ENCODE data around the gene TTC39B.

The TTC39B gene

GRCh38 chr9:15262581-15262980 is 44.4 kb downstream of the TTC39B start:
- TF ChIP-seq GATA2 (IDR thresholded peaks at IDR 0.05; ENCODE audit: low read depth, low read length): no peak
- no peak for TF ChIP-seq GATA3 (IDR thresholded peaks at IDR 0.05; ENCODE audit: low read depth, low read length)

- TF ChIP-seq GATA2 (IDR thresholded peaks at IDR 0.05; ENCODE audit: low read depth, low read length) (no peak), GATA3 (IDR thresholded peaks at IDR 0.05; ENCODE audit: low read depth, low read length) (no peak)
These were observed 50.6 kb downstream of the TTC39B start for GRCh38 chr9:15256426-15256825.

GRCh38 chr9:15253786-15254185 is 53.2 kb downstream of the TTC39B start:
- TF ChIP-seq GATA2 (IDR thresholded peaks at IDR 0.05; ENCODE audit: low read depth, low read length) (no peak), GATA3 (IDR thresholded peaks at IDR 0.05; ENCODE audit: low read depth, low read length) (no peak)

- TF ChIP-seq GATA2 (IDR thresholded peaks at IDR 0.05; ENCODE audit: low read depth, low read length): no peak
- TF ChIP-seq GATA3 (IDR thresholded peaks at IDR 0.05; ENCODE audit: low read depth, low read length): no peak
These were observed 53.8 kb downstream of the TTC39B start for GRCh38 chr9:15253197-15253596.

- TF ChIP-seq GATA3 (IDR thresholded peaks at IDR 0.05; ENCODE audit: low read depth, low read length) (no peak), GATA2 (IDR thresholded peaks at IDR 0.05; ENCODE audit: low read depth, low read length) (no peak)
These were observed 57.0 kb downstream of the TTC39B start for GRCh38 chr9:15249981-15250380.

- TF ChIP-seq GATA2 (IDR thresholded peaks at IDR 0.05; ENCODE audit: low read depth, low read length) (no peak), GATA3 (IDR thresholded peaks at IDR 0.05; ENCODE audit: low read depth, low read length) (no peak)
These were observed 57.8 kb downstream of the TTC39B start for GRCh38 chr9:15249042-15249818.

- TF ChIP-seq GATA2 (IDR thresholded peaks at IDR 0.05; ENCODE audit: low read depth, low read length) (no peak), GATA3 (IDR thresholded peaks at IDR 0.05; ENCODE audit: low read depth, low read length) (no peak)
These were observed 58.4 kb downstream of the TTC39B start for GRCh38 chr9:15248621-15249020.

- TF ChIP-seq GATA2 (IDR thresholded peaks at IDR 0.05; ENCODE audit: low read depth, low read length) (no peak), GATA3 (IDR thresholded peaks at IDR 0.05; ENCODE audit: low read depth, low read length) (no peak)
These were observed 58.9 kb downstream of the TTC39B start for GRCh38 chr9:15248081-15248480.

- TF ChIP-seq GATA2 (IDR thresholded peaks at IDR 0.05; ENCODE audit: low read depth, low read length) (no peak), GATA3 (IDR thresholded peaks at IDR 0.05; ENCODE audit: low read depth, low read length) (no peak)
These were observed 60.3 kb downstream of the TTC39B start for GRCh38 chr9:15246708-15247107.

GRCh38 chr9:15246243-15246642 is 60.8 kb downstream of the TTC39B start:
- TF ChIP-seq GATA3 (IDR thresholded peaks at IDR 0.05; ENCODE audit: low read depth, low read length) (no peak), GATA2 (IDR thresholded peaks at IDR 0.05; ENCODE audit: low read depth, low read length) (no peak)

GRCh38 chr9:15244001-15244441 is 63.0 kb downstream of the TTC39B start:
- TF ChIP-seq GATA2 (IDR thresholded peaks at IDR 0.05; ENCODE audit: low read depth, low read length) (no peak), GATA3 (IDR thresholded peaks at IDR 0.05; ENCODE audit: low read depth, low read length) (no peak)

GRCh38 chr9:15243081-15243480 is 63.9 kb downstream of the TTC39B start:
- TF ChIP-seq GATA3 (IDR thresholded peaks at IDR 0.05; ENCODE audit: low read depth, low read length) (no peak), GATA2 (IDR thresholded peaks at IDR 0.05; ENCODE audit: low read depth, low read length) (no peak)

- no peak for TF ChIP-seq GATA3 (IDR thresholded peaks at IDR 0.05; ENCODE audit: low read depth, low read length)
- no peak for TF ChIP-seq GATA2 (IDR thresholded peaks at IDR 0.05; ENCODE audit: low read depth, low read length)
These were observed 66.1 kb downstream of the TTC39B start for GRCh38 chr9:15240927-15241326.

GRCh38 chr9:15239816-15240215 is 67.2 kb downstream of the TTC39B start:
- no peak for TF ChIP-seq GATA2 (IDR thresholded peaks at IDR 0.05; ENCODE audit: low read depth, low read length)
- no peak for TF ChIP-seq GATA3 (IDR thresholded peaks at IDR 0.05; ENCODE audit: low read depth, low read length)

GRCh38 chr9:15238646-15239045 is 68.4 kb downstream of the TTC39B start:
- TF ChIP-seq GATA2 (IDR thresholded peaks at IDR 0.05; ENCODE audit: low read depth, low read length) (no peak), GATA3 (IDR thresholded peaks at IDR 0.05; ENCODE audit: low read depth, low read length) (no peak)

Data from SH-SY5Y (cell line).